ENCODE data around the gene CNKSR2.

The CNKSR2 gene

GRCh38 chrX:21610168-21610567 lies 235.9 kb downstream of the CNKSR2 start:
- H3K27ac Mint-ChIP-seq: no peak overlapping the region
- no peaks in the 10 kb centered on the region for H3K27me3 Mint-ChIP-seq
- peaks cover 12% of the 10 kb centered on the region for H3K36me3 Mint-ChIP-seq (ENCODE audit: low read depth)
- no peaks in the 10 kb centered on the region for H3K9me3 Mint-ChIP-seq
- no peak overlapping the region for H3K4me3 Mint-ChIP-seq
- H3K4me1 Mint-ChIP-seq (ENCODE audit: low read depth): no peaks in the 10 kb centered on the region

DNA sequence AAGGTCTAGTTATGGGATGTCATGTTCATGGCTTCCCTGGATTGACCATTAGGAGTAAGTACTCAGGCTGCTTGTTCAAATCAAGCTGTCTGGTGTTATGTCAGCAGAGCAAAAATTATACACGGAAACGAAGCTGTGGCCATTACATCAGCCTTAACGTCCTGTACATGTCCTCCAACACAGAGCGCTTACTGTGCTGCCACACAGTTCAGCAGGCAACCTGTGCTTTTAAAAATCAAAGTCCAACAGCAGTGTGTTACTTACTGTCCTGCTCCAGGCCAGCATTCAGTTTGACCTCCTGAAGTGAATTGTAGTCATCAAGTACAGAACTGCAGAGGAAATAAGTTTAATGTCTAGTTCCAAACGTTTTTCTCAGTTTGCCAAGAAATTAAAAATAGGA lies 237.9 kb downstream of the CNKSR2 start:
- Mint-ChIP-seq H3K4me1 (ENCODE audit: low read depth) (no peaks in the 10 kb centered on the region), H3K27me3 (no peaks in the 10 kb centered on the region), H3K4me3 (no peak overlapping the region), H3K9me3 (no peaks in the 10 kb centered on the region), H3K36me3 (ENCODE audit: low read depth) (peaks cover 8% of the 10 kb centered on the region), H3K27ac (no peak overlapping the region)

GRCh38 chrX:21616386-21616785 lies 242.2 kb downstream of the CNKSR2 start:
- H3K9me3 Mint-ChIP-seq: no peaks in the 10 kb centered on the region
- no peak overlapping the region for H3K4me3 Mint-ChIP-seq
- no peak overlapping the region for H3K27ac Mint-ChIP-seq
- H3K4me1 Mint-ChIP-seq (ENCODE audit: low read depth): no peaks in the 10 kb centered on the region
- peaks cover 2% of the 10 kb centered on the region for H3K36me3 Mint-ChIP-seq (ENCODE audit: low read depth)
- H3K27me3 Mint-ChIP-seq: no peaks in the 10 kb centered on the region

DNA sequence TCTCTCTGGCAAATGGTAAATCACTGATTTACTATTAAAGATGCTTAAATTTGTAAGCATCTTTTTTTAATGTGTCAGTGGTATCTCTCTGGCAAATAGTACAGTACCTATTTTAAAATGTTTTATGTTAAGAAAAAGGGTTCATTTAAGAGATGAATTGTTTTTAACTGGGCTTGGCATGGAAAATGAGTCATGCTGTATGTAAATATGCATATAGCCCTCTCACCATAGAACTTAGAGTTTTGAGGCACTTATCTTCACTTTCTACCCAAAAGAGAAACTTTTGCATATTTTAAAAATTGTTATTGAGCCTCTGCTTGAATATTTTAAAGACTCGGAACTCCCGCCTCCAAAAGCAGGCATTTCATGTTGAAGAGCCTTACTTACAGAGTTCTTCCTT lies 246.0 kb downstream of the CNKSR2 start:
- Mint-ChIP-seq H3K36me3 (ENCODE audit: low read depth) (no peaks in the 10 kb centered on the region), H3K27me3 (no peaks in the 10 kb centered on the region), H3K9me3 (no peaks in the 10 kb centered on the region), H3K4me3 (no peak overlapping the region), H3K27ac (no peak overlapping the region), H3K4me1 (ENCODE audit: low read depth) (no peaks in the 10 kb centered on the region)

DNA sequence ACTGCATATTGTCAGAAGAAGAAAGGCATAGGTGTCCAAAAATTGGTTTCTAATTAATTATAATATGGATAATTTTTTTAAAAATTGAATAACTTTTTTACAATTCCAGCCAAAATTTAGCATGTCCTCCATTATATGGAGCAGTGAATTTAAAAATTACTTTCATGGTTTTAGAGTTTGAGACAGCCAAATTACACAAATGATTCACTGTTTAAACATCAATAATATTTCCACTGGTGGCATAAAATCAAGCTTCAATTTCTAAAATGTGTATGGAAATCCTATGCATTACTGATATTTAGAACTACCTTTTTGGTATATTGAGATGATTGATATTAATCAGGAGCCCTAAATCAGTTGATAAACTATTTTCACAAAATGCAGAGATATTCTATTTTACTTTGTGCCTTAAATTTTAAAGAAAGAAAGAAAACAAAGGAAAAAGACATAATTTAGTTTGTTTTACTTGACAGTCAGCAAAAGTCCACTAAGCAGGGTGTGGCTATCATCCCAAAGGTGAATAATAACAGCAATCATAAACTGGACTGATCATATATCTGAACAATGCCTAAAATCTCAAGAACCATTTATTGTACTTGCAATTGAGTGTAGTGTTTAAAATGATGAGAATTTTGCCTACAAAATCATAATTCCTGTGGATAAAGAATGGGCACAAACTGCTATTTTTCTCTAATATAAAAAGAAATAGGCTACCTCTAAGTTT lies 249.7 kb downstream of the CNKSR2 start:
- Mint-ChIP-seq H3K4me1 (ENCODE audit: low read depth) (no peaks in the 10 kb centered on the region), H3K36me3 (ENCODE audit: low read depth) (peaks cover 18% of the 10 kb centered on the region), H3K27ac (no peak overlapping the region), H3K27me3 (no peaks in the 10 kb centered on the region), H3K9me3 (peaks cover 7% of the 10 kb centered on the region), H3K4me3 (no peak overlapping the region)

- no peaks in the 10 kb centered on the region for H3K9me3 Mint-ChIP-seq
- H3K27me3 Mint-ChIP-seq: no peaks in the 10 kb centered on the region
- H3K36me3 Mint-ChIP-seq (ENCODE audit: low read depth): peaks cover 12% of the 10 kb centered on the region
- H3K4me1 Mint-ChIP-seq (ENCODE audit: low read depth): no peaks in the 10 kb centered on the region
- H3K4me3 Mint-ChIP-seq: no peak overlapping the region
- no peak overlapping the region for H3K27ac Mint-ChIP-seq
Observed at GRCh38 chrX:21632027-21632426, 257.8 kb downstream of the CNKSR2 start.

DNA sequence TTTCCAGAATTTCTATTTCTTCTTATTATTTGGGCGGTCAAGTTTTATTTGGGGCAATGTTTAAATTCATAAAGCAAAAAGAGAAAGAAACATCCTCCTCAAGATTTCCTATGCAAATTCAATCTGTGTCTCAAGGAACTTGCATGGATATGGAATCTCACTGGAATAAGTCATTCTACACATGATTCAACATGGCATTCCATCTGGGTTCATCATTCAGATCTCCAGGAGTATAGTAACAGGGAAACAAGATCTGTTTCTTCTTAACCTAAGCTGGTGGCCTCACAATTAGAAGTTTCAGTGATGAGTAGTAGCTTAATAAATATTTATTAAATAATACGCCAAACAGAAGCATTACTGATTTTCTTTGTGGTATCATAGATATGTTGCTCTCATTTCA lies 264.1 kb downstream of the CNKSR2 start:
- Mint-ChIP-seq H3K27me3 (no peaks in the 10 kb centered on the region), H3K4me3 (no peak overlapping the region), H3K36me3 (ENCODE audit: low read depth) (no peaks in the 10 kb centered on the region), H3K4me1 (ENCODE audit: low read depth) (no peaks in the 10 kb centered on the region), H3K27ac (no peak overlapping the region), H3K9me3 (no peaks in the 10 kb centered on the region)

GRCh38 chrX:21639775-21640174 lies 265.6 kb downstream of the CNKSR2 start:
- Mint-ChIP-seq H3K27ac (no peak overlapping the region), H3K9me3 (no peaks in the 10 kb centered on the region), H3K36me3 (ENCODE audit: low read depth) (no peaks in the 10 kb centered on the region), H3K27me3 (no peaks in the 10 kb centered on the region), H3K4me3 (no peak overlapping the region), H3K4me1 (ENCODE audit: low read depth) (no peaks in the 10 kb centered on the region)

- no peak overlapping the region for H3K27ac Mint-ChIP-seq
- H3K27me3 Mint-ChIP-seq: no peaks in the 10 kb centered on the region
- H3K9me3 Mint-ChIP-seq: no peaks in the 10 kb centered on the region
- H3K4me1 Mint-ChIP-seq (ENCODE audit: low read depth): no peaks in the 10 kb centered on the region
- no peak overlapping the region for H3K4me3 Mint-ChIP-seq
- H3K36me3 Mint-ChIP-seq (ENCODE audit: low read depth): peaks cover 11% of the 10 kb centered on the region
Observed at GRCh38 chrX:21645431-21645830, 271.2 kb downstream of the CNKSR2 start.

DNA sequence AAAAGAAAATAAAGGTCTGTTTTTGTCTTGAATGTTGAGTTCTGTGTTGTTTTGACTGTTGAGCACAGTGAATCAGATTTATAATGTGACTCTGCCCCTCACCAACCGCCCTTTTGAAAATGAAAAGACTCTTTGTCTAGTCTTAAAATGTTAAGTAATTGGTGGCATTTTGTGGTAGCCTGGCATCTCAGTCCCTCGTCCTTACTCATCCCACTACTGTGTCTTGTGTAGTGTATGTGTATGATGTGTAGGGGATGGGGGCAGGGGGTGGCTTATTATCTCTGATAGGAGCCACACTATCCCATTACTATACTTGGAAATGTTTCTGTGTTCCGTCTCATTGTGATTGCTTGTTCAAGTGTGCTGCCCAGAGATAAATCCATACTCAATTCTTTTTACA lies 271.7 kb downstream of the CNKSR2 start:
- peaks cover 11% of the 10 kb centered on the region for H3K36me3 Mint-ChIP-seq (ENCODE audit: low read depth)
- H3K27me3 Mint-ChIP-seq: no peaks in the 10 kb centered on the region
- no peaks in the 10 kb centered on the region for H3K9me3 Mint-ChIP-seq
- H3K4me3 Mint-ChIP-seq: no peak overlapping the region
- H3K4me1 Mint-ChIP-seq (ENCODE audit: low read depth): no peaks in the 10 kb centered on the region
- no peak overlapping the region for H3K27ac Mint-ChIP-seq

DNA sequence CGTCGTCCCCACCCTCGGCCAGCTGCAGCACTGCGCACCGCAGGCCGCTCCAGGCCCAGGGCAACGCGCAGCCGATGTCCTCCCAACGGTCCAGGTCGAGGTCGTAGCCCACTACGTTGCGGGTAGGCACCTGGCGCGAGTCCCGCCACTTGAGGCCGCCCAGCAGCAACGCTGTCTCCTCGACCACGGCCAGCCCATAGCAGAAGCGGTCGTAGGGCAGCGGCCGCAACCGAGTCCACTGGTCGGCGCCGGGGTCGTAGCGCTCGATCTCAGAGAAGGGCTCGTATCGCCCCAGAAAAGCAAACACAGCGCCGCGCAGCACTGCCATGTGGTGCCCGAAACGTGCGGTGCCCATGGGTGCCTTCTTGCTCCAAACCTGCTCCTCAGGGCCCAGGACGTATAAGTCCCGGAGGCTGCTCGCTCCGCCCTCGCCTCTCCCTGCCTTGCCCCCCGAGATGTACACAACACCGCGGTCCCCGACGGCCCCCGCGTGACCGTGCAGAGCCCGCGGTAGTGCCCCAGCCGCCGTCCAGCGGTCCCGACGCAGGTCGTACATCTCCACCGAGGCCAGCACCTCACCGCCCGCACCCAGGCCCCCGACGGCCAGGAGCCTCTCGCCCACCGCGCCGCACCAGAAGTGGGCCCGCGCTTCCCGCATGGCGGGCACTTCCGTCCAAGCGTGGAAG lies 281.8 kb downstream of the CNKSR2 start:
- no peaks in the 10 kb centered on the region for H3K36me3 Mint-ChIP-seq (ENCODE audit: low read depth)
- H3K9me3 Mint-ChIP-seq: no peaks in the 10 kb centered on the region
- no peak overlapping the region for H3K27ac Mint-ChIP-seq
- peaks cover 4% of the 10 kb centered on the region for H3K4me1 Mint-ChIP-seq (ENCODE audit: low read depth)
- no peaks in the 10 kb centered on the region for H3K27me3 Mint-ChIP-seq
- H3K4me3 Mint-ChIP-seq: no peak overlapping the region

- no peak overlapping the region for H3K27ac Mint-ChIP-seq
- H3K9me3 Mint-ChIP-seq: no peaks in the 10 kb centered on the region
- peaks cover 4% of the 10 kb centered on the region for H3K4me1 Mint-ChIP-seq (ENCODE audit: low read depth)
- H3K36me3 Mint-ChIP-seq (ENCODE audit: low read depth): no peaks in the 10 kb centered on the region
- H3K4me3 Mint-ChIP-seq: no peak overlapping the region
- H3K27me3 Mint-ChIP-seq: no peaks in the 10 kb centered on the region
Observed at GRCh38 chrX:21656587-21657317, 282.5 kb downstream of the CNKSR2 start.

- peaks cover 4% of the 10 kb centered on the region for H3K27me3 Mint-ChIP-seq
- H3K4me3 Mint-ChIP-seq: peak overlapping the region; percentile 23
- H3K9me3 Mint-ChIP-seq: no peaks in the 10 kb centered on the region
- no peaks in the 10 kb centered on the region for H3K36me3 Mint-ChIP-seq (ENCODE audit: low read depth)
- H3K4me1 Mint-ChIP-seq (ENCODE audit: low read depth): peaks cover 4% of the 10 kb centered on the region
- no peak overlapping the region for H3K27ac Mint-ChIP-seq
Observed at GRCh38 chrX:21657318-21658151, 283.3 kb downstream of the CNKSR2 start.

GRCh38 chrX:21658152-21658737 lies 284.0 kb downstream of the CNKSR2 start, which contains the start of gene KLHL34:
KLHL34 (minus strand) TSS chrX:21658330; CDS start chrX:21657788, 542 bp downstream.
- peak within 1 kb of the TSS; percentile 45 for H3K4me3 Mint-ChIP-seq
- H3K36me3 Mint-ChIP-seq (ENCODE audit: low read depth): no peaks in the 10 kb centered on the region
- H3K4me1 Mint-ChIP-seq (ENCODE audit: low read depth): peaks cover 4% of the 10 kb centered on the region
- H3K27me3 Mint-ChIP-seq: peaks cover 4% of the 10 kb centered on the region
- no peaks in the 10 kb centered on the region for H3K9me3 Mint-ChIP-seq
- H3K27ac Mint-ChIP-seq: no peak within 1 kb of the TSS

Data from stimulated activated naive CD8-positive, alpha-beta T cell treated with anti-CD3 and anti-CD28 coated beads, Interleukin-15, Interleukin-2, amounts not matched to agents 100 ng/mL and 50 ng/mL, for 24 hours (primary cell).